Lung (tissue), 12 donors: Measurements from ENCODE around the gene OBSCN. TPM values are rescaled to one million over a fixed set of nuclear protein-coding genes. Genes with fewer than 3 reads are reported as not detected.
A peak's percentile ranks its signal among the peaks of the same experiment; 100 is the strongest.
"Not testable (repeated sequence)": the region's sequence is repeated elsewhere in the genome, so short reads cannot be mapped to it uniquely, and the experiment has no call there.

ENCODE experiments used
- ATAC-seq: fragments of 200-7000 bp; cut with Tn5 transposase; one replicate; pipeline ENCODE4 v1.9.1; 2020; ENCODE audit warnings: moderate number of reproducible peaks; ENCODE audit not compliant: insufficient read depth, low FRiP score
- DNase-seq, 3 donors: peaks; one replicate each; pipeline ENCODE4 v3.0.0-alpha.2; 2013 to 2017
- H3K27ac ChIP-seq, 2 donors: one replicate each; pipeline ENCODE4 v1.5.1; 2013; ENCODE audit warnings: mild to moderate bottlenecking in 2 of 2, moderate library complexity in 2 of 2, control low read depth in 1 of 2, inconsistent platforms in 1 of 2, low read depth in 1 of 2, low read length in 1 of 2
- H3K27me3 ChIP-seq, 3 donors: one replicate each; pipeline ENCODE4 v1.5.1; 2013; ENCODE audit warnings: low read length in 2 of 3; ENCODE audit not compliant: control insufficient read depth in 3 of 3, insufficient read depth in 3 of 3
- H3K36me3 ChIP-seq, 4 donors: one replicate each; pipeline ENCODE4 v1.5.1; 2013; ENCODE audit warnings: low read length in 4 of 4, mild to moderate bottlenecking in 1 of 4, moderate library complexity in 1 of 4; ENCODE audit not compliant: control insufficient read depth in 4 of 4, insufficient read depth in 4 of 4
- H3K4me1 ChIP-seq, 5 donors: one replicate each; pipeline ENCODE4 v1.5.1; 2013; ENCODE audit warnings: low read length in 5 of 5, mild to moderate bottlenecking in 2 of 5, moderate library complexity in 1 of 5; ENCODE audit not compliant: control insufficient read depth in 5 of 5, insufficient read depth in 5 of 5
- H3K4me3 ChIP-seq: one replicate; pipeline ENCODE4 v1.5.1; 2013; ENCODE audit warnings: mild to moderate bottlenecking, control low read depth, moderate library complexity
- H3K9ac ChIP-seq, 2 donors: one replicate each; pipeline ENCODE4 v1.5.1; 2013; ENCODE audit warnings: low read length in 2 of 2, control low read depth in 1 of 2; ENCODE audit not compliant: insufficient read depth in 1 of 2
- H3K9me3 ChIP-seq, 4 donors: one replicate each; pipeline ENCODE4 v1.5.1; 2013; ENCODE audit warnings: low read length in 3 of 4, mild to moderate bottlenecking in 1 of 4, moderate library complexity in 1 of 4; ENCODE audit not compliant: control insufficient read depth in 4 of 4, insufficient read depth in 3 of 4
- WGBS, 2 donors: extraction: QIAGEN DNeasy Blood & Tissue Kit; methylation state at CpG; one replicate each; pipeline ENCODE4 v1.1.7; 2013; 5-methylcytosine and 5-hydroxymethylcytosine counted together
- polyA plus RNA-seq, 2 donors: library from polyadenylated mRNA; stranded (reverse); fragments of 200-250 nt; gene quantifications; one replicate each; pipeline ENCODE4 v1.2.1, GENCODE V29; 2013
- total RNA-seq, 2 donors: library from RNA; depleted of rRNA in 1 of 2; stranded (reverse); fragments of >200 nt in 1 of 2; gene quantifications; one replicate each; pipeline ENCODE4 v1.2.1, GENCODE V29; 2014 to 2021
- TF ChIP-seq, protein P1 (sequence below): IDR thresholded peaks from 2 replicates; pipeline ENCODE4 v1.5.1; 2012; ENCODE audit warnings: mild to moderate bottlenecking; ENCODE audit errors: control extremely low read depth, extremely low read depth
- donor health status: control.
- donor health status: control.
- donor health status: Bipolar disorder and iron deficiency.
- donor health status: healthy.
- donor health status: DM: yes; HTN: yes; CAD: no.

OBSCN gene
- total and polyA plus RNA-seq, 4 donors = 5.1 to 47.3 (median 25.4) TPM

DNA sequence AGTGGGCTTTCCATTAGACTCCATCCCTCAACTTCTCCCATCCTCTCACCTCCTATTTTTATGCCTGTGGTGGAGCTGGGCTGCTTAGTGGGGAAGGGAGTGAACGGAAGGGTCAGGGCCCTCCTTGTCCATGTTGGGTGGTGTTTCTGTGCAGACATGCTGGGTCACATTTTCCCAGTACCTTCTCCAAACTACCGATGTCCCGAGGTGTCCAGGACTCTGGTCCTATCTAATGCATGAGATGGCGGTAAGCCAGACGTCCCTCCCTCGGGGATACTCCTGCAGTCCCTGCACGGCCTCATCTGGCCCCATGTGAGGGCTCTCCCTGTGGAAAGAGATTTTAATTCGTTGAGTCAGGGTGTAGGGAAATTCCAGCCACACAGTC, 61.0 kb downstream of the OBSCN start:
- ATAC-seq (no peak), DNase-seq (peak in 1 of 3 donors; percentile 6)
- no peaks in the 10 kb centered on the region for H3K27me3 ChIP-seq
- H3K9me3 ChIP-seq = no peaks in the 10 kb centered on the region
- H3K9ac ChIP-seq = no peak overlapping the region
- H3K4me3 ChIP-seq = no peak overlapping the region
- H3K36me3 ChIP-seq = peaks cover 0 to 5% (median 3%) of the 10 kb centered on the region in 4 donors
- TF ChIP-seq, protein P1, sequence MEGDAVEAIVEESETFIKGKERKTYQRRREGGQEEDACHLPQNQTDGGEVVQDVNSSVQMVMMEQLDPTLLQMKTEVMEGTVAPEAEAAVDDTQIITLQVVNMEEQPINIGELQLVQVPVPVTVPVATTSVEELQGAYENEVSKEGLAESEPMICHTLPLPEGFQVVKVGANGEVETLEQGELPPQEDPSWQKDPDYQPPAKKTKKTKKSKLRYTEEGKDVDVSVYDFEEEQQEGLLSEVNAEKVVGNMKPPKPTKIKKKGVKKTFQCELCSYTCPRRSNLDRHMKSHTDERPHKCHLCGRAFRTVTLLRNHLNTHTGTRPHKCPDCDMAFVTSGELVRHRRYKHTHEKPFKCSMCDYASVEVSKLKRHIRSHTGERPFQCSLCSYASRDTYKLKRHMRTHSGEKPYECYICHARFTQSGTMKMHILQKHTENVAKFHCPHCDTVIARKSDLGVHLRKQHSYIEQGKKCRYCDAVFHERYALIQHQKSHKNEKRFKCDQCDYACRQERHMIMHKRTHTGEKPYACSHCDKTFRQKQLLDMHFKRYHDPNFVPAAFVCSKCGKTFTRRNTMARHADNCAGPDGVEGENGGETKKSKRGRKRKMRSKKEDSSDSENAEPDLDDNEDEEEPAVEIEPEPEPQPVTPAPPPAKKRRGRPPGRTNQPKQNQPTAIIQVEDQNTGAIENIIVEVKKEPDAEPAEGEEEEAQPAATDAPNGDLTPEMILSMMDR = no peak
- H3K27ac ChIP-seq = no peak overlapping the region
- WGBS, 2 donors = 90 to 91% methylated on average over 8 of the region's 8 CpGs
- H3K4me1 ChIP-seq = no peaks in the 10 kb centered on the region

DNA sequence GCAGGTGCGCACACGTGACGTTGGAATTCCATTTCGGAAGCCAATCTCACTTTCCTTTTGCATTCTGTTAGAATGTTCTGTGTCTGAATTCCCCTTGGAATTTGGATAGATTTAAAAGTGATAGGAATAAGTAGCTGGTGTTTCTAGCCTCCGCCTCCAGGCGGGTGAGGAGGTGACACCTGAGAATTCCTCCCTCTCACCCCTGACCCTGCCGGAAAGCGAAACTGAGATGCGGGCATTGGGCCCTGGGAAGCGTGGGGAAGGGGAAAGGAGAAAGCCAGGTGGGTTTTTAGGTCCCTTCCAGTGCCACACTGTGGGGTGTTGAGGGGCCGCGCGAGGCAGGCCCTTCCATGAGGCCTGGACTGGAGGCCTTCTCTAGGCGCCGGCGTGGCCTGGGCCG, 61.6 kb downstream of the OBSCN start:
- not testable (repeated sequence) for H3K36me3 ChIP-seq, H3K27me3 ChIP-seq

DNA sequence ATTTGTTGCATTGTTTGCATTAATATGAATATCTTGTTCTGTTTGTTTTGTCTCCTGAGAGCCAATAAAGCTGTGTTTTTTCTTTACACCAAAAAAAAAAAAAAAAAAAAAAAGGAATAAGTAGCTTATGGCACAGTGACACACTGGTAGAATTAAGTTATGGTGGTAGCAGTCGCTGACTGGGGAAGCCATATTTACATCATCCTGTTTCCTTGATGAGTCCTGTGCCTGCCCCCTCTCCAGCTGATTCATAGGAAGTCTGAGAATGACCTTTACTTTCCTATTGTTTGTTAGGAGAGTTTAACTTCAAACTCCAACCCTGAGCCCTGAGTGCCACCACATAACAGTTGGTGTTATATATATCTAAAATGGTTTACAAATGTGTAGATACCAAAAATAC, 62.2 kb downstream of the OBSCN start:
- H3K4me3 ChIP-seq = no peak overlapping the region
- TF ChIP-seq, protein P1 = no peak
- no peak overlapping the region for H3K27ac ChIP-seq
- H3K27me3 ChIP-seq = no peaks in the 10 kb centered on the region
- H3K9ac ChIP-seq = no peak overlapping the region
- DNase-seq (peak; percentile 7 to 27 (median 9)), ATAC-seq (no peak)
- H3K4me1 ChIP-seq = peaks cover 0 to 1% (median 1%) of the 10 kb centered on the region in 5 donors
- H3K9me3 ChIP-seq = no peaks in the 10 kb centered on the region
- H3K36me3 ChIP-seq = peaks cover under 1 to 3% (median 3%) of the 10 kb centered on the region in 4 donors
- WGBS, 2 donors = 61 to 75% methylated on average over 1 of the region's 1 CpG

More for the DNA sequence above, 61.6 kb downstream of the OBSCN start:
- not testable (repeated sequence) for H3K27ac ChIP-seq, H3K9me3 ChIP-seq, H3K4me3 ChIP-seq, ATAC-seq, DNase-seq, H3K9ac ChIP-seq, H3K4me1 ChIP-seq
- 97 to 98% methylated on average over 10 to 16 of the region's 17 CpGs for WGBS, 2 donors

DNA sequence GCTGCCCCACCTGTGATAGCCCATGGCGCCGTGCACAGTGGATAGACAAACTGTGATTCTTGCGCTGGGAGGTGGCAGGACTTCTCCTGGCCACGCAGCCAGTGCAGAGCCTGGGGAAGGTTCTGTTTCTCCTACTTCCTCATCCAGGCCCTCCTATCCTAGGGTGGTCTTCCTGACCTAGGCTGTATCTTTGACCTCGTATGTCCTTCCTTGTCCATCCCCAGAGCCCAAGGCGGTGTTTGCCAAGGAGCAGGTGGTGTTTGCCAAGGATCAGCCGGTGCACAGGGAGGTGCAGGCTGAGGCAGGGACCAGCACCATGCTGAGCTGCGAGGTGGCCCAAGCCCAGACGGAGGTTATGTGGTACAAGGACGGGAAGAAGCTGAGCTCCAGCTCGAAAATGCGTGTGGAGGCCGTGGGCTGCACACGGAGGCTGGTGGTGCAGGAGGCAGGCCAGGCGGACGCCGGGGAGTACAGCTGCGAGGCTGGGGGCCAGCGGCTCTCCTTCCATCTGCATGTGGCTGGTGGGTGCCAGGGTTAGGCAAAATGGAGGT, 63.9 kb downstream of the OBSCN start:
- WGBS, 2 donors = 96% methylated on average over 19 of the region's 19 CpGs
- H3K4me1 ChIP-seq = peaks cover 0 to 12% (median 4%) of the 10 kb centered on the region in 5 donors
- DNase-seq (no peak), ATAC-seq (no peak)
- H3K9ac ChIP-seq = no peak overlapping the region
- H3K36me3 ChIP-seq = peaks cover 0 to 3% (median 3%) of the 10 kb centered on the region in 4 donors
- H3K27ac ChIP-seq = no peak overlapping the region
- no peaks in the 10 kb centered on the region for H3K9me3 ChIP-seq
- no peaks in the 10 kb centered on the region for H3K27me3 ChIP-seq
- TF ChIP-seq, protein P1 = no peak
- H3K4me3 ChIP-seq = no peak overlapping the region
